Transverse colon (tissue), 4 donors: Measurements from ENCODE around the gene NR3C1.

Experiments used
- EP300 ChIP-seq: sonication (generic); formaldehyde crosslinking; IDR thresholded peaks from one replicate; pipeline ENCODE4 v1.6.1; 2017; ENCODE audit warnings: antibody characterized with exemption, low read depth
- POLR2A ChIP-seq: fragments of 450-650 bp; IDR thresholded peaks from one replicate; pipeline ENCODE4 v1.6.1; 2016; ENCODE audit warnings: antibody characterized with exemption, mild to moderate bottlenecking, moderate library complexity
- POLR2AphosphoS5 ChIP-seq, 3 donors: sonication (generic); formaldehyde crosslinking; IDR thresholded peaks; one replicate each; pipeline ENCODE4 v1.6.1; 2016; ENCODE audit warnings: antibody characterized with exemption in 3 of 3
- TF ChIP-seq, protein P1 (sequence below), 5 experiments: fragments of 200-600 bp in 3 of 5; fragments of 450-650 bp in 2 of 5; sonication (generic) in 3 of 5; IDR thresholded peaks; 1 replicate in 2 of 5; 2 replicates in 3 of 5; pipeline ENCODE4 v1.5.1; 2016 to 2017; ENCODE audit warnings: antibody characterized with exemption in 5 of 5, inconsistent platforms in 3 of 5, mild to moderate bottlenecking in 2 of 5, moderate library complexity in 1 of 5

DNA sequence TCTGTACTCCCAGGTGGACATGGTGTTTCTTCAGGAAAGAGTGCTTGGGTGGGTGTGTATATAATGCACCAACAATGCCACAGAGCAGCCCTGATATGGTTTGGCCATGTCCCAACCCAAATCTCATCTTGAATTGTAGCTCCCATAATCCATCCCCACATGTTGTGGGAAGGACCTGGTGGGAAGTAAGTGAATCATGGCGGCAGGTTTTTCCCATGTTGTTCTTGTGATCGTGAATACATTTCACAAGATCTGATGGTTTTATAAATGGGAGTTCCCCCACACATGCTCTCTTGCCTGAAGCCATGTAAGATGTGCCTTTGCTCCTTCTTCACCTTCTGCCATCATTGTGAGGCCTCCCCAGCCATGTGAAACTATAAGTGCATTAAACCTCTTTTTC lies 158.5 kb downstream of the NR3C1 start:
- TF ChIP-seq, protein P1, sequence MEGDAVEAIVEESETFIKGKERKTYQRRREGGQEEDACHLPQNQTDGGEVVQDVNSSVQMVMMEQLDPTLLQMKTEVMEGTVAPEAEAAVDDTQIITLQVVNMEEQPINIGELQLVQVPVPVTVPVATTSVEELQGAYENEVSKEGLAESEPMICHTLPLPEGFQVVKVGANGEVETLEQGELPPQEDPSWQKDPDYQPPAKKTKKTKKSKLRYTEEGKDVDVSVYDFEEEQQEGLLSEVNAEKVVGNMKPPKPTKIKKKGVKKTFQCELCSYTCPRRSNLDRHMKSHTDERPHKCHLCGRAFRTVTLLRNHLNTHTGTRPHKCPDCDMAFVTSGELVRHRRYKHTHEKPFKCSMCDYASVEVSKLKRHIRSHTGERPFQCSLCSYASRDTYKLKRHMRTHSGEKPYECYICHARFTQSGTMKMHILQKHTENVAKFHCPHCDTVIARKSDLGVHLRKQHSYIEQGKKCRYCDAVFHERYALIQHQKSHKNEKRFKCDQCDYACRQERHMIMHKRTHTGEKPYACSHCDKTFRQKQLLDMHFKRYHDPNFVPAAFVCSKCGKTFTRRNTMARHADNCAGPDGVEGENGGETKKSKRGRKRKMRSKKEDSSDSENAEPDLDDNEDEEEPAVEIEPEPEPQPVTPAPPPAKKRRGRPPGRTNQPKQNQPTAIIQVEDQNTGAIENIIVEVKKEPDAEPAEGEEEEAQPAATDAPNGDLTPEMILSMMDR (IDR thresholded peaks at IDR 0.05), result no peak
- TF ChIP-seq POLR2A, result no peak
- no peak for TF ChIP-seq EP300
- TF ChIP-seq POLR2AphosphoS5 (IDR thresholded peaks at IDR 0.05), result no peak
